Measurements from ENCODE around the gene STUB1. TPM values are rescaled to one million over a fixed set of nuclear protein-coding genes. Genes with fewer than 3 reads are reported as not detected.

Gene STUB1
- total RNA-seq, 1 experiment from 2014 or later = 111 TPM

GRCh38 chr16:730666-731509, 50.7 kb downstream of the STUB1 start:
- Histone ChIP-seq H3K79me2 (ENCODE audit: insufficient read depth, low read length) (peaks cover 19% of the 10 kb centered on the region; the same call in 1 of the 2 replicates), H3K4me3 (replicated peaks in 1 of 2; ENCODE audit: low read depth in 1 of 2, low read length in 2 of 2) (no peak overlapping the region), H3K9ac (ENCODE audit: low read length) (no peak overlapping the region), H3K9me3 (ENCODE audit: control insufficient read depth in 1 of 2, insufficient read depth in 1 of 2, low read depth in 1 of 2, low read length in 2 of 2) (no peaks in the 10 kb centered on the region), H4K20me1 (ENCODE audit: insufficient read depth) (no peaks in the 10 kb centered on the region), H3K27me3 (ENCODE audit: insufficient read depth, low read length) (no peaks in the 10 kb centered on the region), H3K9me2 (ENCODE audit: insufficient read depth) (no peaks in the 10 kb centered on the region), H3K36me3 (ENCODE audit: control insufficient read depth in 1 of 2, insufficient read depth in 2 of 2, low read length in 2 of 2) (peaks cover 3 to 9% of the 10 kb centered on the region in 2 experiments; a peak in 3 of 4 replicates), H3K27ac (ENCODE audit: low read depth, low read length) (peak overlapping the region; percentile 95; the same call in 1 of the 2 replicates), H3K4me1 (ENCODE audit: control insufficient read depth in 1 of 2, insufficient read depth in 2 of 2, low read length in 2 of 2) (peaks cover 4 to 25% of the 10 kb centered on the region in 2 experiments; a peak in 3 of 4 replicates), H2AFZ (ENCODE audit: low read depth, low read length, poor library complexity, severe bottlenecking) (no peak overlapping the region), H3K4me2 (ENCODE audit: low read length) (no peak overlapping the region)
- ChIA-PET POLR2A (interaction anchor here (0.9 kb wide), 1 partner anchor 10 kb away, joined by 3 read pairs; the partner anchor contains the start of gene ANTKMT), RAD21 (ENCODE audit: low non-redundant PET in 1 of 2, low total read pairs in 2 of 2, uncharacterized antibody in 2 of 2, unreplicated experiment in 2 of 2) (no interaction called here), CTCF (interaction anchor here (3.0 kb wide), 1 partner anchor 10 kb away, joined by 9 read pairs; the partner anchor contains the start of gene CIAO3)
- TF ChIP-seq JUND (IDR thresholded peaks at IDR 0.05) (no peak), ELF1 (IDR thresholded peaks at IDR 0.05; ENCODE audit: borderline replicate concordance, low read depth) (no peak), TCF7L2 (IDR thresholded peaks at IDR 0.05; ENCODE audit: borderline replicate concordance, extremely low read depth, insufficient read depth, insufficient read length) (no peak), POLR2AphosphoS5 (IDR thresholded peaks at IDR 0.05; ENCODE audit: low read depth, low read length) (no peak), EZH2 (IDR thresholded peaks at IDR 0.05) (no peak), EGR1 (IDR thresholded peaks at IDR 0.05; ENCODE audit: low read depth) (no peak), ZNF274 (IDR thresholded peaks at IDR 0.05; ENCODE audit: low read depth, low read length) (no peak), MAX (IDR thresholded peaks at IDR 0.05) (no peak), SP1 (IDR thresholded peaks at IDR 0.05; ENCODE audit: low read depth) (no peak), POLR2A (IDR thresholded peaks at IDR 0.05; ENCODE audit: borderline replicate concordance, extremely low read depth, insufficient read depth, insufficient read length) (no peak), SIN3A (IDR thresholded peaks at IDR 0.05; ENCODE audit: low read depth) (no peak), ZFX (IDR thresholded peaks at IDR 0.05) (no peak)
- TF ChIP-seq, protein P1, sequence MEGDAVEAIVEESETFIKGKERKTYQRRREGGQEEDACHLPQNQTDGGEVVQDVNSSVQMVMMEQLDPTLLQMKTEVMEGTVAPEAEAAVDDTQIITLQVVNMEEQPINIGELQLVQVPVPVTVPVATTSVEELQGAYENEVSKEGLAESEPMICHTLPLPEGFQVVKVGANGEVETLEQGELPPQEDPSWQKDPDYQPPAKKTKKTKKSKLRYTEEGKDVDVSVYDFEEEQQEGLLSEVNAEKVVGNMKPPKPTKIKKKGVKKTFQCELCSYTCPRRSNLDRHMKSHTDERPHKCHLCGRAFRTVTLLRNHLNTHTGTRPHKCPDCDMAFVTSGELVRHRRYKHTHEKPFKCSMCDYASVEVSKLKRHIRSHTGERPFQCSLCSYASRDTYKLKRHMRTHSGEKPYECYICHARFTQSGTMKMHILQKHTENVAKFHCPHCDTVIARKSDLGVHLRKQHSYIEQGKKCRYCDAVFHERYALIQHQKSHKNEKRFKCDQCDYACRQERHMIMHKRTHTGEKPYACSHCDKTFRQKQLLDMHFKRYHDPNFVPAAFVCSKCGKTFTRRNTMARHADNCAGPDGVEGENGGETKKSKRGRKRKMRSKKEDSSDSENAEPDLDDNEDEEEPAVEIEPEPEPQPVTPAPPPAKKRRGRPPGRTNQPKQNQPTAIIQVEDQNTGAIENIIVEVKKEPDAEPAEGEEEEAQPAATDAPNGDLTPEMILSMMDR (IDR thresholded peaks at IDR 0.05 in 2 of 3, conservative IDR thresholded peaks at IDR 0.05 in 1 of 3; ENCODE audit: borderline replicate concordance in 1 of 3, insufficient read depth in 1 of 3, low read depth in 2 of 3, low read length in 2 of 3) = no peak
- ATAC-seq (no peak), DNase-seq (ENCODE audit: low read depth, low spot score) (no peak)
- intact Hi-C loops (cut with micrococcal nuclease) = no loop called here
- BruUV-seq (replicated peaks) = no TSS peak
